GM12878 (cell line): ENCODE measurements around the gene PRKCD. TPM values are rescaled to one million over a fixed set of nuclear protein-coding genes. Genes with fewer than 3 reads are reported as not detected.

Experiments used
- CBX3 ChIP-seq: fragments of 200-600 bp; sonication (generic); IDR thresholded peaks from 2 replicates; pipeline ENCODE4 v1.6.1; 2016; ENCODE audit warnings: low read depth, borderline replicate concordance
- CEBPB ChIP-seq, 2 experiments: fragments of 150-350 bp in 1 of 2; IDR thresholded peaks; 2 replicates each; pipeline ENCODE4 v1.6.1; 2012 to 2014; ENCODE audit warnings: low read depth in 2 of 2, low read length in 2 of 2, borderline replicate concordance in 1 of 2, inconsistent platforms in 1 of 2
- CEBPZ ChIP-seq: fragments of 150-350 bp; IDR thresholded peaks from 2 replicates; pipeline ENCODE4 v1.6.1; 2016; ENCODE audit warnings: low read depth, low read length
- CHD2 ChIP-seq: IDR thresholded peaks from 2 replicates; pipeline ENCODE4 v1.6.1; 2011; ENCODE audit warnings: low read depth, low read length, improper control_type of control experiment, borderline replicate concordance
- E2F4 ChIP-seq: IDR thresholded peaks from 2 replicates; pipeline ENCODE4 v1.6.1; 2012; ENCODE audit warnings: low read depth, low read length, improper control_type of control experiment
- EZH2 ChIP-seq: IDR thresholded peaks from 2 replicates; pipeline ENCODE4 v1.6.1; 2012; ENCODE audit warnings: low read depth, mild to moderate bottlenecking, control low read depth, inconsistent platforms, low read length, borderline replicate concordance; ENCODE audit not compliant: control insufficient read depth
- GABPA ChIP-seq: IDR thresholded peaks from 2 replicates; pipeline ENCODE4 v1.6.1; 2014; ENCODE audit warnings: antibody characterized with exemption, low read depth, mild to moderate bottlenecking, inconsistent platforms
- HDAC6 ChIP-seq: fragments of 200-600 bp; sonication (generic); IDR thresholded peaks from one replicate; pipeline ENCODE4 v1.8.0; 2017; ENCODE audit warnings: antibody characterized with exemption; ENCODE audit not compliant: unreplicated experiment
- KLF5 ChIP-seq: fragments of 450-650 bp; IDR thresholded peaks from 2 replicates; pipeline ENCODE4 v1.6.1; 2014; ENCODE audit warnings: mild to moderate bottlenecking; ENCODE audit not compliant: partially characterized antibody
- POLR2AphosphoS5 ChIP-seq: IDR thresholded peaks from 2 replicates; pipeline ENCODE4 v1.6.1; 2011; ENCODE audit warnings: mild to moderate bottlenecking, low read length, inconsistent platforms
- SMARCA5 ChIP-seq: fragments of 450-650 bp; IDR thresholded peaks from 2 replicates; pipeline ENCODE4 v1.6.1; 2017; ENCODE audit warnings: mild to moderate bottlenecking
- SMC3 ChIP-seq: IDR thresholded peaks from 2 replicates; pipeline ENCODE4 v1.6.1; 2011; ENCODE audit warnings: low read length, improper control_type of control experiment, borderline replicate concordance
- SREBF2 ChIP-seq: IDR thresholded peaks from 2 replicates; pipeline ENCODE4 v1.6.1; 2012; ENCODE audit warnings: mild to moderate bottlenecking, low read length
- SUZ12 ChIP-seq: fragments of 200-600 bp; sonication (generic); IDR thresholded peaks from one replicate; pipeline ENCODE4 v1.6.1; 2018; ENCODE audit warnings: antibody characterized with exemption, mild to moderate bottlenecking; ENCODE audit not compliant: unreplicated experiment
- ZBTB40 ChIP-seq: fragments of 450-650 bp; IDR thresholded peaks from 2 replicates; pipeline ENCODE4 v1.6.1; 2016; ENCODE audit warnings: mild to moderate bottlenecking, moderate library complexity, borderline replicate concordance
- ZNF687 ChIP-seq: fragments of 450-650 bp; IDR thresholded peaks from 2 replicates; pipeline ENCODE4 v1.6.1; 2017; ENCODE audit warnings: mild to moderate bottlenecking, moderate library complexity
- polyA plus RNA-seq, 11 experiments: library from polyadenylated mRNA; depleted of rRNA in 4 of 11; unstranded in 6 of 11; stranded (reverse) in 5 of 11; fragments of >200 nt; fragmentation: Nextera tagmentation in 4 of 11; fragmentation: Illumina TruSeq in 1 of 11; extraction: Ambion mirVana in 4 of 11; extraction: Trizol in 1 of 11; gene quantifications; 1 replicate in 1 of 11; 2 replicates in 10 of 11; pipeline versions ENCODE4 v1.2.1 to v1.2.3, GENCODE V29; 2011 to 2016; ENCODE audit warnings: inconsistent platforms in 2 of 11, missing spikeins in 2 of 11, low read depth in 1 of 11
- total RNA-seq, 4 experiments: library from RNA; depleted of rRNA in 3 of 4; stranded (reverse); fragments of >200 nt in 3 of 4; fragmentation: Illumina TruSeq in 1 of 4; extraction: Trizol in 1 of 4; gene quantifications; 2 replicates each; pipeline versions ENCODE4 v1.2.1 to v1.2.3, GENCODE V29; 2013 to 2021

The PRKCD gene
- total and polyA plus RNA-seq, 10 of the 15 experiments (the other 5 are each of a cell fraction or from before 2014, with no cell fraction given), result 10.0 to 114 (median 42.4) TPM

- TF ChIP-seq KLF5, result no peak
- TF ChIP-seq E2F4, result no peak
- TF ChIP-seq SUZ12, result no peak
- no peak for TF ChIP-seq ZBTB40
- no peak for TF ChIP-seq CEBPZ
- TF ChIP-seq CBX3, result no peak
- TF ChIP-seq SMARCA5, result no peak
- no peak for TF ChIP-seq SMC3
- no peak for TF ChIP-seq HDAC6
- TF ChIP-seq EZH2, result no peak
- no peak for TF ChIP-seq GABPA
- no peak for TF ChIP-seq SREBF2
- TF ChIP-seq CHD2, result no peak
- TF ChIP-seq ZNF687, result peak; percentile 48; the same call in 1 of the 2 replicates
- TF ChIP-seq POLR2AphosphoS5, result no peak
- TF ChIP-seq CEBPB (IDR thresholded peaks at IDR 0.05; ENCODE audit: borderline replicate concordance in 1 of 2, low read depth in 2 of 2, low read length in 2 of 2), result no peak
Measured at GRCh38 chr3:53142986-53143385, 18.0 kb upstream of the PRKCD start (continued).
